Left lung (tissue), 10 donors: ENCODE measurements around the gene OR52H1. TPM values are rescaled to one million over a fixed set of nuclear protein-coding genes. Genes with fewer than 3 reads are reported as not detected.
A peak's percentile ranks its signal among the peaks of the same experiment; 100 is the strongest.
"Not testable (repeated sequence)": the region's sequence is repeated elsewhere in the genome, so short reads cannot be mapped to it uniquely, and the experiment has no call there.

Source experiments
- ATAC-seq: fragments of 200-7000 bp; cut with Tn5 transposase; one replicate; pipeline ENCODE4 v1.9.1; 2020; ENCODE audit warnings: moderate library complexity
- DNase-seq, 4 donors: peaks; one replicate each; pipeline ENCODE4 v3.0.0-alpha.2; 2013 to 2020
- H3K27ac ChIP-seq, 2 donors: fragments of 200-600 bp; sonication (generic) in 1 of 2; one replicate each; pipeline versions ENCODE4 v1.5.0 to v1.8.0; 2020 to 2021
- H3K27me3 ChIP-seq, 2 donors: fragments of 200-600 bp; sonication (generic) in 1 of 2; one replicate each; pipeline versions ENCODE4 v1.5.0 to v1.8.0; 2020 to 2021
- H3K36me3 ChIP-seq, 2 donors: fragments of 200-600 bp; sonication (generic) in 1 of 2; one replicate each; pipeline versions ENCODE4 v1.5.0 to v1.8.0; 2020 to 2021
- H3K4me1 ChIP-seq, 2 donors: fragments of 200-600 bp; one replicate each; pipeline ENCODE4 v1.8.0; 2021
- H3K4me3 ChIP-seq, 2 donors: fragments of 200-600 bp; sonication (generic) in 1 of 2; one replicate each; pipeline versions ENCODE4 v1.5.0 to v1.8.0; 2020 to 2021; ENCODE audit warnings: mild to moderate bottlenecking in 1 of 2
- H3K9me3 ChIP-seq, 2 donors: fragments of 200-600 bp; sonication (generic) in 1 of 2; one replicate each; pipeline versions ENCODE4 v1.5.0 to v1.8.0; 2020 to 2021
- intact Hi-C, 2 donors: fragments of 100-400 bp; cut with DNase I; formaldehyde crosslinking; loops; one replicate each; pipeline versions ENCODE4 v1.11.2 to v1.14.2; 2022
- polyA plus RNA-seq, 6 donors: library from polyadenylated mRNA; unstranded; fragments of 120-200 nt; gene quantifications; one replicate each; pipeline ENCODE4 v1.2.1, GENCODE V29; 2013; ENCODE audit not compliant: insufficient read length in 6 of 6
- total RNA-seq, 2 donors: library from RNA; stranded (reverse); fragmentation: NEBNext Ultra II Directional; extraction: Animal tissue kit (Norgen Biotek cat#: 25700); gene quantifications; one replicate each; pipeline ENCODE4 v1.2.1, GENCODE V29; 2021
- TF ChIP-seq, protein P1 (sequence below), 2 donors: fragments of 200-600 bp; sonication (generic) in 1 of 2; IDR thresholded peaks; one replicate each; pipeline versions ENCODE4 v1.5.0 to v1.8.0; 2021; ENCODE audit warnings: antibody characterized with exemption in 2 of 2
- donor health status: DM: no; HTN: yes; CAD: no.
- donor health status: DM: no; HTN: no; CAD: no.

Gene OR52H1
- total and polyA plus RNA-seq, 8 donors, result 0.20 to 0.45 (median 0.26) TPM; not detected in 3

DNA sequence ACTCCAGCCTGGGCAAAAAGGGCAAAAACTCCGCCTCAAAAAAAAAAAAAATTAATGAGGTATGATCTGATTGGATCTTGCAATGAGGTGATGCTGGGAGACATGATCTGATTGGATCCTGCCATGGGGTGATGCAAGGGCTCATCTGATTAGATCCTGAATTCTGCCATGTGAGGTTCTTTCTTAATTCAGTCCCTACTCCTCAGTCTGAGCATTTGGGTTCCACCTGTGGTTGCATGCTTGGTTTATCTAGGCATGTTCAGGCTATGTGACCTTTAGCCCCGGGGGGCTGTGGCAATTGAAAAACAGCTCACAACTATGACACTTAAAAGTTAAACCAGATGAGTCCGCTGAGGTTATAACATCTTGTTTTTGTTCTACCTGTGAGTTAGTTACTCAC lies 43.3 kb upstream of the OR52H1 start:
- TF ChIP-seq, protein P1, sequence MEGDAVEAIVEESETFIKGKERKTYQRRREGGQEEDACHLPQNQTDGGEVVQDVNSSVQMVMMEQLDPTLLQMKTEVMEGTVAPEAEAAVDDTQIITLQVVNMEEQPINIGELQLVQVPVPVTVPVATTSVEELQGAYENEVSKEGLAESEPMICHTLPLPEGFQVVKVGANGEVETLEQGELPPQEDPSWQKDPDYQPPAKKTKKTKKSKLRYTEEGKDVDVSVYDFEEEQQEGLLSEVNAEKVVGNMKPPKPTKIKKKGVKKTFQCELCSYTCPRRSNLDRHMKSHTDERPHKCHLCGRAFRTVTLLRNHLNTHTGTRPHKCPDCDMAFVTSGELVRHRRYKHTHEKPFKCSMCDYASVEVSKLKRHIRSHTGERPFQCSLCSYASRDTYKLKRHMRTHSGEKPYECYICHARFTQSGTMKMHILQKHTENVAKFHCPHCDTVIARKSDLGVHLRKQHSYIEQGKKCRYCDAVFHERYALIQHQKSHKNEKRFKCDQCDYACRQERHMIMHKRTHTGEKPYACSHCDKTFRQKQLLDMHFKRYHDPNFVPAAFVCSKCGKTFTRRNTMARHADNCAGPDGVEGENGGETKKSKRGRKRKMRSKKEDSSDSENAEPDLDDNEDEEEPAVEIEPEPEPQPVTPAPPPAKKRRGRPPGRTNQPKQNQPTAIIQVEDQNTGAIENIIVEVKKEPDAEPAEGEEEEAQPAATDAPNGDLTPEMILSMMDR (IDR thresholded peaks at IDR 0.05), result no peak
- DNase-seq (no peak), ATAC-seq (no peak)
- H3K9me3 ChIP-seq, result no peaks in the 10 kb centered on the region
- H3K4me1 ChIP-seq, result peaks cover 0 to 5% of the 10 kb centered on the region in 2 donors
- H3K27ac ChIP-seq, result no peak overlapping the region
- intact Hi-C loops, result no loop called here
- no peaks in the 10 kb centered on the region for H3K27me3 ChIP-seq
- no peaks in the 10 kb centered on the region for H3K36me3 ChIP-seq
- no peak overlapping the region for H3K4me3 ChIP-seq

DNA sequence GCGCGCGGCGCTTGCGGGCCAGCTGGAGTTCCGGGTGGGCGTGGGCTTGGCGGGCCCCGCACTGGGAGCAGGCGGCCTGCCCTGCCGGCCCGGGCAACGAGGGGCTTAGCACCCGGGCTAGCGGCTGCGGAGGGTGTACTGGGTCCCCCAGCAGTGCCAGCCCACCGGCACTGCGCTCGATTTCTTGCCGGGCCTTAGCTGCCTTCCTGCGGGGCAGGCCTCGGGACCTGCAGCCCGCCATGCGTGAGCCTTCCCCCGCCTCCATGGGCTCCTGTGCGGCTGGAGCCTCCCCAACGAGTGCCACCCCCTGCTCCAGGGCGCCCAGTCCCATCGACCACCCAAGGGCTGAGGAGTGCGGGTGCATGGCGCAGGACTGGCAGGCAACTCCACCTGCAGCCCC lies 41.6 kb upstream of the OR52H1 start:
- H3K4me3 ChIP-seq, H3K4me1 ChIP-seq, H3K36me3 ChIP-seq, H3K27ac ChIP-seq, ATAC-seq, H3K9me3 ChIP-seq, intact Hi-C loops, H3K27me3 ChIP-seq: not testable (repeated sequence)
- DNase-seq, result peak in 1 of 4 donors; percentile 68

DNA sequence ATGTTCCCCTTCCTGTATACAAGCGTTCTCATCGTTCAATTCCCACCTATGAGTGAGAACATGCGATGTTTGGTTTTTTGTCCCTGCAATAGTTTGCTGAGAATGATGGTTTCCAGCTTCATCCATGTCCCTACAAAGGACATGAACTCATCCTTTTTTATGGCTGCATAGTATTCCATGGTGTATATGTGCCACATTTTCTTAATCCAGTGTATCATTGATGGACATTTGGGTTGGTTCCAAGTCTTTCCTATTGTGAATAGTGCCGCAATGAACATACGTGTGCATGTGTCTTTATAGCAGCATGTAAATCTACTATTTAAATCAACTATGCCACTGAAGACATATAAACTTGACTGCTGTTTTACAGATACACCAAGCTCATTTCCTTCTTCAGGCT lies 36.1 kb upstream of the OR52H1 start:
- H3K4me1 ChIP-seq, H3K4me3 ChIP-seq, H3K36me3 ChIP-seq, intact Hi-C loops, ATAC-seq, H3K27me3 ChIP-seq, DNase-seq, H3K27ac ChIP-seq, H3K9me3 ChIP-seq: not testable (repeated sequence)

DNA sequence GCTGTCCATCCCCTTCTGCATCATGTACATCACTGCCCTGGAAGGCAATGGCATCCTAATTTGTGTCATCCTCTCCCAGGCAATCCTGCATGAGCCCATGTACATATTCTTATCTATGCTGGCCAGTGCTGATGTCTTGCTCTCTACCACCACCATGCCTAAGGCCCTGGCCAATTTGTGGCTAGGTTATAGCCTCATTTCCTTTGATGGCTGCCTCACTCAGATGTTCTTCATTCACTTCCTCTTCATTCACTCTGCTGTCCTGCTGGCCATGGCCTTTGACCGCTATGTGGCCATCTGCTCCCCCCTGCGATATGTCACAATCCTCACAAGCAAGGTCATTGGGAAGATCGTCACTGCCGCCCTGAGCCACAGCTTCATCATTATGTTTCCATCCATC lies 32.7 kb upstream of the OR52H1 start:
- Histone ChIP-seq H3K36me3 (no peaks in the 10 kb centered on the region), H3K27ac (no peak overlapping the region), H3K27me3 (no peaks in the 10 kb centered on the region), H3K4me1 (no peaks in the 10 kb centered on the region), H3K4me3 (no peak overlapping the region), H3K9me3 (no peaks in the 10 kb centered on the region)
- ATAC-seq (no peak), DNase-seq (no peak)
- intact Hi-C loops, result no loop called here
- TF ChIP-seq, protein P1 (IDR thresholded peaks at IDR 0.05), result no peak

DNA sequence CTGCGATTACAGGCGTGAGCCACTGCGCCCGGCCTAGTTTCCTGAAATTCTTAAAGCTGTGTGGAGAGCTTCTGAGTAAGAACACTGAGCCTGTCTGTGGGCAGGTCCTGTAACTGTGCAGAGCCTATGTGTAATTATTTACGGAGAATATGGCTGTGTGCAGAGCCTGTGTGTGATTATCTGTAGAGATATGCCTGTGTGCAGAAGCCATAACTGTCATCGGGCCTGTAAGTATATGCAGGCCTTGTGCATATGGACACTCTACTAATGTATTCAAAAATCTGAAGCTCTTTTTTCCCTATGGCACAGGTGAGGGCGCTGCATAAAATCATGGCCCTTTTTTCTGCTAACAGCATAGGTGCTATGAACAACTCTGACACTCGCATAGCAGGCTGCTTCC lies 32.2 kb upstream of the OR52H1 start, which contains the start of gene OR52B6:
TSS of gene OR52B6 (plus strand) at position 301 of the 400 bp plus-strand sequence. CDS start at position 301, 0 bp downstream.
- DNase-seq, result no peak
- Histone ChIP-seq H3K9me3 (no peaks in the 10 kb centered on the region), H3K27ac (no peak within 1 kb of the TSS), H3K4me3 (no peak within 1 kb of the TSS), H3K27me3 (no peaks in the 10 kb centered on the region), H3K36me3 (no peaks in the 10 kb centered on the region), H3K4me1 (no peaks in the 10 kb centered on the region)
- intact Hi-C loops, result no loop called here
- no peak for ATAC-seq
- TF ChIP-seq, protein P1 (IDR thresholded peaks at IDR 0.05), result no peak

DNA sequence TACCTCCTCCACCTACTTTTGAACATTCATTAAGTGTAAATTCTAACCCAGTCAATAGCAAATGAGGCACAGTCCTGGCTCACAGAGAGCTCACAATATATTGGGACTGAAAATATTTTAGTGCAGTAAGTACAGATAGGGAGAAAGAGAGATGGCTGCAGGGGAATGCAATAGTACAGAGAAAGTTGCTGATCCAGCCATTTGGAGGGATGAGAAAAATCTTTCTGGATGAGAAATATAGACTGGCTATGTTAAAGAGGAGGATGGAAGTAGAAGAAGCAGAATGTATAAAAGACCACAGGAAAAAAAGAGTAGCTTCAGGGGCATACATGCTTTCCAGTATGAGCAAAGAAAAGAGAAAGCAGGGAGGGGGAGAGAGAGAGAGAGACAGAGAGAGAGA lies 28.8 kb upstream of the OR52H1 start:
- Histone ChIP-seq H3K4me3 (no peak overlapping the region), H3K36me3 (no peaks in the 10 kb centered on the region), H3K4me1 (no peaks in the 10 kb centered on the region), H3K27ac (no peak overlapping the region), H3K27me3 (no peaks in the 10 kb centered on the region), H3K9me3 (no peaks in the 10 kb centered on the region)
- TF ChIP-seq, protein P1 (IDR thresholded peaks at IDR 0.05), result no peak
- DNase-seq (no peak), ATAC-seq (no peak)
- intact Hi-C loops, result no loop called here
